Measurements from ENCODE around the gene SLC25A21. TPM values are rescaled to one million over a fixed set of nuclear protein-coding genes. Genes with fewer than 3 reads are reported as not detected.
A peak's percentile ranks its signal among the peaks of the same experiment; 100 is the strongest.

Gene SLC25A21
- total and polyA plus RNA-seq, 4 donors = 0.65 to 1.4 (median 1.3) TPM; not detected in 1

DNA sequence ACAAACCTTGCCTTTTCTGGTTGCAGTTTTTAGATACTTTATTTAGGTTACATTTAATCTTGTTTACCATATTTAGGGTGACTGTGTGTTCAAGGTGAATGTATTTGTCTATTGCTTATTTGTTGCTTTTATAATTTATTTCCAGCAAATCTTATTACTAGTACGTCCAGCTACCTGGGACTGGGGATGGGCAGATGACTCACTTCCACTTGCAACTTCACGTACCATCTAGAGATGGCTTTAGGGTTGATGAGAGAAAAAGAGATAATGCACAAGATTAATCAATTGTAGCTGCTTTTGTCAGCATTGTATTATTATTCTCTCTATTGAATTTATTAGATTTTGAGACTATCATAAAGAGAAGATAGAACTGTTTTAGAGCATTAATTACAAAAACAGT, 30.4 kb upstream of the SLC25A21 start:
- H3K36me3 ChIP-seq (ENCODE audit: control insufficient read depth in 1 of 2, insufficient read depth in 2 of 2, low read length in 1 of 2) = no peaks in the 10 kb centered on the region
- ATAC-seq (ENCODE audit: low FRiP score) (no peak), DNase-seq (no peak)
- peaks cover 2% of the 10 kb centered on the region for H3K9me3 ChIP-seq (ENCODE audit: control insufficient read depth, low read length)
- no peaks in the 10 kb centered on the region for H3K4me1 ChIP-seq (ENCODE audit: control insufficient read depth in 1 of 2, insufficient read depth in 2 of 2, low read length in 2 of 2)
- H3K27me3 ChIP-seq (ENCODE audit: control insufficient read depth in 1 of 2, insufficient read depth in 2 of 2, low read length in 1 of 2) = no peaks in the 10 kb centered on the region
- 93 to 96% methylated on average over 2 of the region's 2 CpGs for WGBS, 2 donors
- no peak overlapping the region for H3K27ac ChIP-seq (ENCODE audit: low read depth in 1 of 2, low read length in 2 of 2)
- intact Hi-C loops (cut with DNase I) = no loop called here
- H3K4me3 ChIP-seq (ENCODE audit: low read length in 2 of 2) = no peak overlapping the region

- intact Hi-C loops (cut with DNase I) = no loop called here
- no peak overlapping the region for H3K27ac ChIP-seq (ENCODE audit: low read depth in 1 of 2, low read length in 2 of 2)
- ATAC-seq (ENCODE audit: low FRiP score) (no peak), DNase-seq (no peak)
- no peaks in the 10 kb centered on the region for H3K4me1 ChIP-seq (ENCODE audit: control insufficient read depth in 1 of 2, insufficient read depth in 2 of 2, low read length in 2 of 2)
- H3K27me3 ChIP-seq (ENCODE audit: control insufficient read depth in 1 of 2, insufficient read depth in 2 of 2, low read length in 1 of 2) = no peaks in the 10 kb centered on the region
- H3K4me3 ChIP-seq (ENCODE audit: low read length in 2 of 2) = no peak overlapping the region
- WGBS, 2 donors = 79 to 80% methylated on average over 2 of the region's 2 CpGs
- H3K9me3 ChIP-seq (ENCODE audit: control insufficient read depth, low read length) = peaks cover 2% of the 10 kb centered on the region
- H3K36me3 ChIP-seq (ENCODE audit: control insufficient read depth in 1 of 2, insufficient read depth in 2 of 2, low read length in 1 of 2) = no peaks in the 10 kb centered on the region
Measured at GRCh38 chr14:37202265-37202664, 29.9 kb upstream of the SLC25A21 start.

GRCh38 chr14:37201724-37202123, 29.3 kb upstream of the SLC25A21 start:
- Histone ChIP-seq H3K27ac (ENCODE audit: low read depth in 1 of 2, low read length in 2 of 2) (no peak overlapping the region), H3K4me3 (ENCODE audit: low read length in 2 of 2) (no peak overlapping the region), H3K9me3 (ENCODE audit: control insufficient read depth, low read length) (peaks cover 2% of the 10 kb centered on the region), H3K4me1 (ENCODE audit: control insufficient read depth in 1 of 2, insufficient read depth in 2 of 2, low read length in 2 of 2) (no peaks in the 10 kb centered on the region), H3K27me3 (ENCODE audit: control insufficient read depth in 1 of 2, insufficient read depth in 2 of 2, low read length in 1 of 2) (no peaks in the 10 kb centered on the region), H3K36me3 (ENCODE audit: control insufficient read depth in 1 of 2, insufficient read depth in 2 of 2, low read length in 1 of 2) (no peaks in the 10 kb centered on the region)
- DNase-seq (no peak), ATAC-seq (ENCODE audit: low FRiP score) (no peak)
- WGBS, 2 donors = 94% methylated on average over 2 of the region's 2 CpGs
- intact Hi-C loops (cut with DNase I) = no loop called here

- Histone ChIP-seq H3K9me3 (ENCODE audit: control insufficient read depth, low read length) (no peaks in the 10 kb centered on the region), H3K27me3 (ENCODE audit: control insufficient read depth in 1 of 2, insufficient read depth in 2 of 2, low read length in 1 of 2) (no peaks in the 10 kb centered on the region), H3K36me3 (ENCODE audit: control insufficient read depth in 1 of 2, insufficient read depth in 2 of 2, low read length in 1 of 2) (no peaks in the 10 kb centered on the region), H3K4me1 (ENCODE audit: control insufficient read depth in 1 of 2, insufficient read depth in 2 of 2, low read length in 2 of 2) (no peaks in the 10 kb centered on the region), H3K27ac (ENCODE audit: low read depth in 1 of 2, low read length in 2 of 2) (no peak overlapping the region), H3K4me3 (ENCODE audit: low read length in 2 of 2) (no peak overlapping the region)
- WGBS, 2 donors = 89 to 93% methylated on average over 5 of the region's 5 CpGs
- ATAC-seq (ENCODE audit: low FRiP score) = no peak
- no peak for DNase-seq
- intact Hi-C loops (cut with DNase I) = loop anchor here in 1 of 2 donors (5.0 kb wide), 1 partner anchor 537 kb away; the partner anchor contains the start of gene PAX9
Measured at GRCh38 chr14:37198907-37199306, 26.5 kb upstream of the SLC25A21 start.

- H3K4me3 ChIP-seq (ENCODE audit: low read length in 2 of 2) = peak overlapping the region; percentile 68 to 94
- H3K4me1 ChIP-seq (ENCODE audit: control insufficient read depth in 1 of 2, insufficient read depth in 2 of 2, low read length in 2 of 2) = no peaks in the 10 kb centered on the region
- H3K9me3 ChIP-seq (ENCODE audit: control insufficient read depth, low read length) = no peaks in the 10 kb centered on the region
- WGBS, 2 donors = 3 to 4% methylated on average over 11 of the region's 11 CpGs
- intact Hi-C loops (cut with DNase I) = loop anchor here in 1 of 2 donors (5.0 kb wide), 1 partner anchor 536 kb away; the partner anchor contains the start of gene PAX9
- H3K27ac ChIP-seq (ENCODE audit: low read depth in 1 of 2, low read length in 2 of 2) = peak overlapping the region; percentile 38 to 96
- H3K27me3 ChIP-seq (ENCODE audit: control insufficient read depth in 1 of 2, insufficient read depth in 2 of 2, low read length in 1 of 2) = no peaks in the 10 kb centered on the region
- peak; percentile 23 for ATAC-seq (ENCODE audit: low FRiP score)
- no peaks in the 10 kb centered on the region for H3K36me3 ChIP-seq (ENCODE audit: control insufficient read depth in 1 of 2, insufficient read depth in 2 of 2, low read length in 1 of 2)
- DNase-seq = no peak
Measured at GRCh38 chr14:37198273-37198598, 25.8 kb upstream of the SLC25A21 start.

GRCh38 chr14:37197421-37198272, 25.2 kb upstream of the SLC25A21 start, which contains the start of gene MIPOL1:
MIPOL1 (plus strand) TSS chr14:37197937; CDS start chr14:37247889, 49,952 bp downstream.
- intact Hi-C loops (cut with DNase I) = loop anchor here in 1 of 2 donors (5.0 kb wide), 1 partner anchor 535 kb away; the partner anchor contains the start of gene PAX9
- WGBS, 2 donors = 0% methylated on average over 68 to 70 of the region's 70 CpGs

GRCh38 chr14:37196604-37197420, 24.4 kb upstream of the SLC25A21 start:
- intact Hi-C loops (cut with DNase I) = loop anchor here in 1 of 2 donors (5.0 kb wide), 1 partner anchor 535 kb away; the partner anchor contains the start of gene PAX9
- Histone ChIP-seq H3K9me3 (ENCODE audit: control insufficient read depth, low read length) (no peaks in the 10 kb centered on the region), H3K36me3 (ENCODE audit: control insufficient read depth in 1 of 2, insufficient read depth in 2 of 2, low read length in 1 of 2) (no peaks in the 10 kb centered on the region), H3K4me3 (ENCODE audit: low read length in 2 of 2) (peak overlapping the region; percentile 68 to 94), H3K27me3 (ENCODE audit: control insufficient read depth in 1 of 2, insufficient read depth in 2 of 2, low read length in 1 of 2) (no peaks in the 10 kb centered on the region), H3K4me1 (ENCODE audit: control insufficient read depth in 1 of 2, insufficient read depth in 2 of 2, low read length in 2 of 2) (no peaks in the 10 kb centered on the region), H3K27ac (ENCODE audit: low read depth in 1 of 2, low read length in 2 of 2) (peak overlapping the region; percentile 31 to 98)
- ATAC-seq (ENCODE audit: low FRiP score) = no peak
- 89 to 90% methylated on average over 17 of the region's 17 CpGs for WGBS, 2 donors
- no peak for DNase-seq

More at GRCh38 chr14:37197421-37198272, 25.2 kb upstream of the SLC25A21 start, which contains the start of gene MIPOL1:
- H3K36me3 ChIP-seq (ENCODE audit: control insufficient read depth in 1 of 2, insufficient read depth in 2 of 2, low read length in 1 of 2) = no peaks in the 10 kb centered on the region
- H3K27ac ChIP-seq (ENCODE audit: low read depth in 1 of 2, low read length in 2 of 2) = peak within 1 kb of the TSS; percentile 38 to 98
- no peaks in the 10 kb centered on the region for H3K27me3 ChIP-seq (ENCODE audit: control insufficient read depth in 1 of 2, insufficient read depth in 2 of 2, low read length in 1 of 2)
- H3K9me3 ChIP-seq (ENCODE audit: control insufficient read depth, low read length) = no peaks in the 10 kb centered on the region
- DNase-seq (peak; percentile 89 to 95), ATAC-seq (ENCODE audit: low FRiP score) (peak; percentile 99)
- H3K4me1 ChIP-seq (ENCODE audit: control insufficient read depth in 1 of 2, insufficient read depth in 2 of 2, low read length in 2 of 2) = no peaks in the 10 kb centered on the region
- peak within 1 kb of the TSS; percentile 68 to 94 for H3K4me3 ChIP-seq (ENCODE audit: low read length in 2 of 2)

DNA sequence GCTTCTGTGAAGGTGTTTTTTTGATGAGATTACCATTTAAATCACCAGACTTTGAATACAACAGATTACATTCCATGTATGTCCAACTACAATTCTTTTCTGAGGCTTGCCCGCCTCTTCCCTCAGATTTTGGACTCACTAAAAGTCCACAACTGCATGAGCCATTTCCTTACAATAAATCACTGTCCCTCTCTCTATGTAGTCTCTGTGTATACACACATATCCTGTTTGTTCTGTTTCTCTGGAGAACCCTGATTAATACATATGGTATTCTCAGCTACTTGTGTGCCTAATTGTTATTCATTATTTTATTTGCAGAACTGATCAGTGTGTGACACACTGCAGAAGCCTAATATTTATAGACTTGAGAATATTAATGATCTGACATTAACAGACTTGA, 22.9 kb upstream of the SLC25A21 start:
- no peaks in the 10 kb centered on the region for H3K9me3 ChIP-seq (ENCODE audit: control insufficient read depth, low read length)
- no peaks in the 10 kb centered on the region for H3K36me3 ChIP-seq (ENCODE audit: control insufficient read depth in 1 of 2, insufficient read depth in 2 of 2, low read length in 1 of 2)
- ATAC-seq (ENCODE audit: low FRiP score) (no peak), DNase-seq (no peak)
- H3K27ac ChIP-seq (ENCODE audit: low read depth in 1 of 2, low read length in 2 of 2) = no peak overlapping the region
- no peak overlapping the region for H3K4me3 ChIP-seq (ENCODE audit: low read length in 2 of 2)
- no peaks in the 10 kb centered on the region for H3K27me3 ChIP-seq (ENCODE audit: control insufficient read depth in 1 of 2, insufficient read depth in 2 of 2, low read length in 1 of 2)
- no peaks in the 10 kb centered on the region for H3K4me1 ChIP-seq (ENCODE audit: control insufficient read depth in 1 of 2, insufficient read depth in 2 of 2, low read length in 2 of 2)
- intact Hi-C loops (cut with DNase I) = loop anchor here in 1 of 2 donors (5.0 kb wide), 1 partner anchor 533 kb away; the partner anchor contains the start of gene PAX9
- WGBS, 2 donors = 58 to 63% methylated on average over 1 of the region's 1 CpG

Measured in aorta (tissue), 5 donors.